Activated T-helper 1 cell treated with anti-CD3 and anti-CD28 coated beads, Interleukin-2, amount 50 U/mL, for 16 hours (primary cell): ENCODE data around the gene XDH.
A peak's percentile ranks its signal among the peaks of the same experiment; 100 is the strongest.

Experiments used
- DNase-seq, 2 donors: peaks; one replicate each; pipeline ENCODE4 v3.0.0-alpha.2; 2020; ENCODE audit warnings: low read depth in 1 of 2, low spot score in 1 of 2

XDH gene

DNA sequence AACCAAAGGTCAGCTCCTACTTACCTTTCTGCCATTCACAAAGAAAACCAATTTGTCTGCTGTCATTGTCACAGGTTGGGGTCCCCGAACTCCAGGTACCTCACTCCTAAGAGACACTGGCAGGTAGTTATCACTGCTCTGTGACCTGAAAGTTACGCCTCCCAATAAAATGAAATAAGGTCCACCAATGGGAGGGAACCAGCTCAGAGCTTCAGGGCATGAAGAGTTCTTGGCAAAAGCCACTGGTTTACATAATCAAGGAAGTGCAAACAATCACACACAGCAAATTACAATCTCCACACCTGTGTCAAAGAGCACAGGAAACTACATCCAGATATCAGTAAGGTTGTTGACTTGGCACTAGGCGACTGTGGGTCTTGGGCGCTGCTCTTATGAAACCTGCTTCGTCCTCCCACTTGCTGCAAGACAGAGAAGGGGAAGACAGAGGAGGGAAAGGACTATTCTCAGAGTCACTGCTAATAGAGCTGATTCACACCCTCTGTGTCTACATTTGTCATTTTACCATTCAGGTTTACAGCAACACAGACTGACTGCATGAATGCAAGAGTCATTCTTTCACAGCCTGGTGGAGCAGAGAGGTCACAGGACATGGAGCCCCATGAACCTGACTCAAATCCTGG, at the start of gene XDH:
Gene XDH (minus strand): TSS at position 142 of the 641 bp plus-strand sequence. CDS start 76 bp downstream, at position 66.
- no peak for DNase-seq

DNA sequence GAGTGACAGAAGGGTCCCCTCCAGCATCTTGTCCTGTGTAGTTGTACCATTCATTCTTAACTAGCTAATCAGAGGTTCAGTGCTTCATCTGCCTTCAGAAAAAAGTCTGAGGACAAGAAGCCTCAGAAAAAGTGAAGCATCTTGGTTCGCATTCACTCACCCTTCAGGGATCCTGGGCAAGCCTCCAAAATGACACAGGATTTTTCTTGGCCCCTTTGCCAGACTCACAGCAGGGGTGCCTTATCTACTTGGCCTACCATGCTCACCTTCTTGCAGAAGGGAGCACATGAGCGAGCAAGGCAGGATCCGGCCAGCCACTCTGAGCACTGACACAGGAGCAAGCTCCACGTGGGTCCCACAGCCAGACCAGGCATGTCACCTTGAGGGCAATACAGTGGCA, 43.1 kb upstream of the XDH start:
- no peak for DNase-seq

DNA sequence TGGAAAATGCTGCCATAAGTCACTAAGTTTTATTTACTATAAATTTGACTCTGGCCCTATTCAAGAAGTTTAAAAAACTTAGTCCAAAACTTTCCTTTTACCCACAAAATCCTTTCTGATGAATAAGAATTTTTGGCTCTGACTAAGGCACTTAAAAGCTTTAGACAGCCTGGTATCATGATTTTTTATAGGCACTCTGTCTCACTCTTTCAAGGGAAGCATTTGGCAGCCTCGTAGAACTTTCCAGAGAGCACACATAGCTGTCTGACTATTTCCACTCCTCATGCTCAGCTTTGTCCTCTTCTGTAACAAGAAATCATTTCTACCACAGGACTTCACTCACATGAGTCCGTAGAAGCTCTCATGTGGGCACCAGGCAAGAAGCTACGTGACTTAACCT, 32.3 kb upstream of the XDH start:
- no peak for DNase-seq

DNA sequence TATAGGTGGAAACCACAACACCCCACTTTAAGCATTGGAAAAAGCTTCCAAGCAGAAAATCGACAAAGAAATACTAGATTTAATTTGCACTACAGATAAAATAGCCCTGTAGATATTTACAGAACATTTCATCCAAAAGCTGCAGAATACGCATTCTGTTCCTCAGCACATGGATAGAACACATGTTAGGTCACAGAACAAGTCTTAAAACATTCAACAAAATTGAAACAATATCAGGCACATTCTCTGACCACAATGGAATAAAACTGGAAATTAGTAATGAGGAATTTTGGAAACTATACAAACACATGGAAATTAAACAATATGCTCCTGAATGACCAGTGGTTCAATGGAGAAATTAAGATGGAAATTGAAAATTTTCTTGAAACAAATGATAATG, 27.8 kb upstream of the XDH start:
- no peak for DNase-seq

DNA sequence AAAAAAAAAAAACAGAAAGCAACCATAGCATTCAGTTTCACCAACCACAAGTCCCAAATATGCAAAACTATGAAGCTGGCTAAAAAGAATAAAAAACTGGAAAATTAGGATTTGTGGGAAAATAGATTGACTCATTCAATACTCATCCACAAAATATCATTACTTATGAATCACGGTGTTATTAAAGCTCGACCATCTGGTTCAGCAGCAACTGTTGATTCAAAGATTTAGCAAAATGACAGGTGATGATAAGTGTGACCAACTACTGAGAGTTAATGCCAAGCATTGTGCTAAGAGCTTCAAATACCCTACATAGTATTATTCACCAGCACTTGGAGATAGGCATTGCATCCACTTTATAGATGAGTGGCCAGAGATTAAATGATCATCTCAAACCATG, 26.2 kb upstream of the XDH start:
- DNase-seq: no peak

DNA sequence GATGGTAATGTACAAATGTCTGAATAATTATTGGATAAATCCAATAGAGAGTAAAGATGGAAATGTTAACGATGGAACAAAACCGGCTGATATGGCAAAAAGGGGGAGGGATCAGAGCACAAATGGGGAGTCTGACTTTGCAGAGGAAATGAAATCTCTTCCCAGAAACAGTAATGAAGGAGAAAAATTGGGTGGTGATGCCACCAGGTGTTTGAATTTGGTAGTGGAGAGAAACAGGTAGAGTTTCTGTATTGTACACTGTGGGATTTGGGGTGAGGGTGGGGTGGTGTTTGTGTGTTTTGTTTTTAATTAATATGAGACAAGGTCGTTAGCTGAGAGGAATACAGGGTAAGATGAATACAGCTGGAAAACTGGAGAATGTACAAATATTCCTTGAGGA, 20.4 kb upstream of the XDH start:
- DNase-seq: no peak

DNA sequence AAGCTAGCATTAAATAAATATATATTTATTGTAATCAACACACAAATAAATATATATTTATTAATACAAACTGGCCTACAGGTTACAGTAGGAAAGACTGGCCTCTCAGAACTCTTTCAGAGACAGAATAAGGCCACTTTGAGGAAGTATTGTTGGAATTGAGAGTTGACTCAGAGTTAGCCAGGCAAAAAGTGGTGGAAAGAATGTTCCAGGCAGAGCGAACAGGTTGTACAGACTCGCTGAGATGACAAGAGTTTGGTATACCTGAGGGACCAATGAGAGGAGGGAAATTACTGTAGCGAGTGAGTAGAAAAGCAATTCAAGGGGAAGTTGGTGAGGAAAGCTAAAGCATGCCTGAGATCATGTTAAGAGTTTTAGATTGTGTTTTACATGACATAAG, 19.0 kb upstream of the XDH start:
- no peak for DNase-seq

DNA sequence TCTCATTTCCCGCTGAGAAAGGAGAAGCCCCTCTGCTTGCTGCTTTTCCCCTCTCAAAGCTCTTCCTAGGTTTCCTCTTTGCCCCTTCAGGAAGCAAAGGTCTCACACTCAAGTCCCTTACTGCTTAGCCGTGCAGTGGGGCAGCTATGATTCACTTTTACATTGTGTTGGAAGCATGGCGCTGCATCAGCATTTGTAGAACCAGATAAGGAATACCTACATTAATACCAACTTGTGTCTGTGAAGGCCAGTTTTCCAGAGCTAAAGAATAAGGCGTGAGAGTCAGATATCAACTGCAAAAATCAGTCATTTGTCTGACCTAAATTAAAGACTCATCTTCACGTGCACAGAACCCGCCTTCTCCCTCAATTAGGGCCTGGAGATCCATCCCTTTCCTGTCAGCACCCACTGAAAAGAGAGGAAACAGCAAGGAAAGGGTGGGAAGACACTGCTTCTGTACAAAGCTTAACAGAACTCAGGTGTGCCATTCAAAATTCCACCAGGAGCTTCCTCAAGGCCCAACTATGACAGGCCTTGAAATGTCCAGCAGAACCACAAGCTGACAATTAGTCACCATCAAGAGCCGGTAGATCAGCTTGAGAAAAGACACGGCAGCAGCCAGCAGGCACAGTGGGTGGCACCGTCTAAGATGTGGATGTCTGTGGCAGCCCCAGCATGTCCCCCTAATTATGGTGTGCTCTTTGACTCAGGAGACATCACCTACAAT, 16.1 kb upstream of the XDH start:
- no peak for DNase-seq

DNA sequence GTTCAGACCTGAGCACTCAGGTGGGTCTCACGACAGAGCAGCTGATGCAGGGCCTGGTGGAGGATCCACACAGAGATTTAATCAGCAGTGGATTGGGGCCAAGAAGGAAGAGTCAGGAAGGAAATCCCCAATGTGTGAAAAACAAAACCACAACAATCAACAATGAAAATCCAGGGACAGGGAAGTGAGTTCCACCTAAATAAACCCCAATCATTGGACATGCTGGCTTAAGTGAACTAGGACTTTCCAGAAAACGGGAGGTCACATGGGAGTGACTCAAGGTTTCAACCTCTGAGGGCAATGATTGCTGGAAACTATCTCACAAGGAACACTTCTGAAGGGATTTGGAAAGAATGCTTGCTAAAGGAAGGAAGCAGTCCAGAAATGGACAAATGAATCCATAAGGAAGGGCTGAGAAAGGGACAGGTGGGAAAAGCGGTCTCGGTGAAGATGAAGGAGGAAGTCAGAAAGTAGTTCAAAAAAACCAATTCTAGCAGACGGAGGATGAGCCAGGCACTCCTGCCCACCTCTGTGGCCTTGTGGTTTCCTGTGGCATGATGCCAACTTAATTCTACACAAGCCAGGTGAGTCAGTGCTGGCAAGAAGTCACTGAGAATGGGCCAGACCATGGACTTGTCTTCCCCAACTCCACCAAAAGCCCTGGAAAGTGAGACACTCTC, 15.4 kb upstream of the XDH start:
- DNase-seq: peak in 1 of 2 donors; percentile 11

DNA sequence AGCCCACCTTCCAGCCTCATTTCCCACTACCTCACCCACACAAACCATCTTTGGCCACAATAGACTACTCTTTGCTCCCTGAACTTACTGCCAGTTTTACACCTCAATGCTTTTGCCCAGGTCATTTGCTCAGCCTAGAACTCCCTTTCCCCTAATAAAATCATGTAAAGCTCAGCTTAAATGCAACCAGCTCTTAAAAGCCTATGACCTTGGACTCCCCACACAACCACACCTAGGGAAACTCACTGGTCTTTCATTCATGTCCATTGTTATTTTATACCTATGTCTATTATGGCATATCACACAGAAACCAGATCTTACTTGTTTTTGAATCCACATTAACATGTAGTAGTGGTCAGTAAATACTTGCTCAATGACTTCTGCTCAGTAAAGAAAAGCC, 14.5 kb upstream of the XDH start:
- no peak for DNase-seq

DNA sequence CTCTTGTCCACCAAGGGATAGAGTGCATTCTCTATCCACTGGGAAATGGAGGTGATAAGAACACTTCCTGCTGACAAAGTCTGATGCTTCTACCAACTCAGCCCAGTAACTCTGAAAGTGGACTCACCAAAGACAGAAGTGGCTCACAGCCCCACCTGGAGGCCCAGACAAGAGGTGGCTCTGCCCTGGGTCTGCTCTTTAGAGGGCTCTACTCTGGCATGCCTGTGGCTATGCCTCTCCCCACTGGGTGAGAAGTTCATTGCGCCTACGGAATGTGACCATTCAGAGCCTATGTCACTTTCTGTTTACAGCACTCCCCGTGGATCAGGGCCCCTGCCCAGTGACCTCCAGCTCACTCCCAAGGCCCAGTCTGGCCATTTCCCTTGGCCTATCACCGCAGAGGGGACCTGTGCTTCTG, 13.5 kb upstream of the XDH start:
- no peak for DNase-seq

DNA sequence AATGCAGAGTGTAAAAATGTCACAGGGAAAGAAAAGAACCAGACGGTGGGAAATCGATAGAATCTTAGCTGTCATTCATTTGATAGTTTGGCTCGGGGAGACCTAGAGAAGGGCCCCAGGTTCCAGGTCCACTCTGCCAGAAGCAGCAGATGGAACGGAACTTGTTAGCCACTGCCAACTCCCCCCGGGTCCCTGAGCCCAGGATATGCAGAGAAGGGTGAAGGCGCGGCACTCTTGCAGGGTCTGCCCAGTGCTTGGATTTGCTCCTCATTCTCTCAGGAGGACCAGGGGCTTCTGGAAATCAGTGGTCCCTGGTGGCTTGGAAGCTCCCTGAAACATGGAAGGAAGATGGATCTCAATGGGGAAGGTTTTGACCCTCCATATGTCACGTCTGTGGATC, 11.6 kb upstream of the XDH start:
- no peak for DNase-seq

DNA sequence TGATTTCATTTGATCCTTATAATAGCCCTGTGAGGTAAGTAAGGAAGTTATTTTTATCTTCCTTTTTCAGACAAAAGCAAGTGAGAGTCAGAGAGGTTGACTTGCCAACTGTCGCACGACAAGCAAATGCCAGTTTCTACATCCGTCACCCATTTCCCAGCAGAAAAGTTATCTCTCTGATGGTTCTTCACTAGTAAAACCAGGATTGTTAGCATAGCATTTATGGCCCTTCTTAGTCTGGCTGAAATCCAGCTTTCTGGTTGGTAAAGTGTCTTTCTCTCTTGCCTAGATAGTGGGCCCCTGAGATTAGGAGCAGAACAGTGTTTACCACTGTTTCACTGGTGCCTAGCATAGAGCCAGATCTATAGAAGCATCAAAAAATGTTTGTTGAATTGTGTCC, 7.1 kb upstream of the XDH start:
- DNase-seq: no peak

DNA sequence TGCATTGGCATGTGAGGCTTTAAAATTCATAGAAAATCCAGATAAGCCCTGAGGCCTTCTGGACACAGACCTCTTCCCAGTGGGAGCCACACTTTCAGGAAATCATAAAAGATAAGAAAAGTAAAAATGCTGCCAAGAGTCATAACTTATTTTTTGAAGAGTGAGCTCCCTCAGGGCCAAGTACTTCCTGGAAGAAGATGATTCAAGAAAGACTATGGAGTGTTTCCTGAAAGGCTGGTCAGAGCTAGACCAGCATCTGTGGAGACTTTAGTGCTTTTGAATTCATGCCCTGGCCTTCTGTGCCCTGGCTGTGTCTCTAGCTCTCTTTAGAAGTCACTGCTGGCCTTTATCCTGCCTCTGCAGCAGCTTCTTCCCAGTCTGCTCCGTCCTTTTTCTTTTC, 6.4 kb upstream of the XDH start:
- no peak for DNase-seq

DNA sequence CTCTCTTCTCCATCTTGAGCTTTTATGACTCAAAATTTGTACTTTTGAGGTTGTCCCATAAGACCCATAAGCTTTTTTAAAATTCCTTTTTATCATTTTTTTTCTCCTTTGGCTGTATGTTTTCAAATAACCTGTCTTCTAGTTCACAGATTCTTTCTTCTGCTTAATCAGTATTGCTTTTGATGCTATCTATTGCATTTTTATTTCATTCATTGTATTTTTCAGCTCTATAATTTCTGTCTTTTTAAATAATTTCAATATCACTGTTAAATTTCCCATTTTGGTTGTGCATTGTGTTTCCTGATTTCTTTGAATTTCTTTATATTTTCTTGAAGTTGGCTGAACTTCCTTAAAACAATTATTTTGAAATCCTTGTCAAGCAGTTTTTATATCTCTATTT, 4.8 kb upstream of the XDH start:
- no peak for DNase-seq

DNA sequence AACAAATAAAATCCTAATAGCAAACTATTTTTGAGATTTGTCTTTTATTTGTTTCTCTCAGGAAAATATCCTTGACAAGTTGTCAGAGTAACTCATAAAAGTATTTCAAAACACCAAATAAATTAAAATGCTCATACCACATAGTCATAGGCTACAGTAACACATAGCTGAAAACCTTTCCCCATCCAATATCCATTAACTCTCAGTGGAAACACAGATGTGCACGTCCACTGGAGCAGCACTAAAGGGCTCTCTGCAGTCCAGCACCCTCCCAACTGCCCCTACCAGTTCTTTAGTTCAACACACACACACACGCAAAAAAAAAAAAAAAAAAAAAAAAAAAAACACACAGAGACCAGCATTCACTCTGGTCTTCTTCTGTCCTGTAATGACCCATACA, 879 bp upstream of the XDH start:
- no peak for DNase-seq

DNA sequence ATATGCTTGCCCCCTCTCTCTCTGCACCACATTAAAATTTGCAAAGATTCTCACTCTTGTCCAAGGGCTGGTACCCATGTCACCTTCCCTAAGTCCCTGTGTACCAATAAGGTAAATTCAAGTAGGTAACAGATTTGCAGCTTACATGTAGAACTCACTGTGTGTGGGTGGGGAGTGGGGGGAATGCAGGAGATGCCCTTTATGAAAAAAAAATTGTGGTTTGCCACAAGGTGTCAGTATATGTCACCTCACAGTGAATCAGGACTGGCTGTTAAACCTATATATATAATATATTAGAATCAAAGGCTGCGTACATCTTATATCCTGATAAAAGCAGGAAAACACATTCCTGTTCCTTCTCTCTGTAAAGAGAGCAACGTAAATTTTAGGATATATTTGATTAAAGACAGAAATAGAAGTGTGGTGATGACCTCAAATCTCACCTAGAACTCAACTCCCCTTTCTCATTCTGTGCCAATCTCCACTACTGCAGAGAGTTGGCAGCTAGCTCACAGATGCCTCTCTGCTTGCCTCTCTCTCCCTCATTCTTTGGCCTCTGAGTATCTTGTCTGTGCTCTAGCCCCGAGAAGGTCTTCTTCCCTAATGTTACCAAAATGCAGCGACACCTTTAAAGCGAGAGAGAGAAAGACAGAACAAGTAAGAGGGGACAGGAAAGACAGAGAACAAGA, 536 bp downstream of the XDH start:
- DNase-seq: no peak

DNA sequence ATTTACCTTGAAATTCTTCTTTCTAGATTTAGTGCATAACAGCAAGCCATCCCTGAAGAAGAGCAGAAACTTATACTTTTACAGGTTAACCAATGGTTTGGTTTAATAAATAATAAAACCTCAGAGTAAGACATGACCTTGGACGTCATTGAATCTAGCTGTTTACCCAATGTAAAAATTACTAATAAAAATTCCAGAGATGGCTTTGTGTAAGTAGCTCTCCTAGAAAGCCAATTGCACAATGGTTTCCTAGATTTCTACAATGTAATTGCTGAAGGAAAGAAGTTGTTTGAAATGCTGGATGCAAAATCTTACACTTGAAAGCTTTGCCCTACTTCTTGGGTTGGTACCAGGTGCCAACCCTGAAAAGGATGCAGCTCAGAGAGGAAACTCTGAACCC, 1.5 kb downstream of the XDH start:
- no peak for DNase-seq

DNA sequence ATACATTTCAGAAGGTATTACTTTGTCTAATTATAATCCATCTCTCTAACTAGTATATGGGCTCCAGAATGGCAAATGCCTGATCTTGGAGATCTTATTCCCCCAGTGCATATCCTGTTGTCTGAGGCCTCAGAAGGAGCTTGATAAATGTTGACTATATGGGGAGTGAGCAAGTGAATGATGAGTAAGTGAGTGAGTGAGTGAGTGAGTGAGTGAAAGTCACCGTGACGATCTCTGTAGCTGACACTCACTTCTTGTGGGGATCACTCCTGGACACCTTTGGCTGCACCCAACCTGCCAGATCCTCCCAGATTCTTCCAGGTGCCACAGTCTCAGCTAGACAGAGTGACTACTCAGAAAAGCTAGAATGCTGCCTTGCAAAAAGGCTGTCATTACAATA, 2.8 kb downstream of the XDH start:
- DNase-seq: no peak

DNA sequence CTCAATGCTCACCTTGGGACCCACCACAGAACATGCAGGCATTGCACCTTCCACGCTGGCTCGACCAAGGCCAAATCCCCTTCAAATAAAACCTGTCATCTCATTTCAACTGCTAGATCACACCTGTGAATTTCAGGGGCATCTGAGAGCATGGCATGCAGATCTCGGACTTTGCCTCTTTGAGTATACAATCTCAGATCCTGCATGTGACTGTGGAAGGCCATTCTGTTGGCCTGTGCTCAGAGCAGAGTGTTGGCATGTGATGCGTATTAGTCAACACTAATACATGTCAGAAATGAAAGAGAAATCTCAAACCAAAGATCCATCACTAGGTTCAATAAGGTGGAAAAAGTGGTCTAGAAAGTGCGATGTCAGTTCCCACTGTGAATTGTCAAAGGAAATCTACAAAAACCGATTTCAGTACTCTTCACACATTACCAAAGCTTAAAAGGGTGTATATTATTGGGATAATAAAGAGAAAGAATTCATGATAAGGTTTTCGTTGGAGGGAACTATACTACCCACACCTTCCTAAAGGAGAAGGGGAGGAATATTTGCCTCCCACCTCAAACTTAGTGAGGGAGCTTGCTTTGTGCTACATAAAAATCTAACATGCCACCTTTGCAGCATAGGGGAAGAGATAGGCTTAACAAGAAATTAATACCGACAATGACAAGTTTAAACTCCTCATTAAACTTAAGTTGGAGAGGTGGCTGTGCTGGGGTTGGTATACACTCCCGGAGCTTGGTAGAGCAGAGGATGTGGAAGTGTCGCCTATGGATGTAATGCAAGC, 7.8 kb downstream of the XDH start:
- DNase-seq: no peak

DNA sequence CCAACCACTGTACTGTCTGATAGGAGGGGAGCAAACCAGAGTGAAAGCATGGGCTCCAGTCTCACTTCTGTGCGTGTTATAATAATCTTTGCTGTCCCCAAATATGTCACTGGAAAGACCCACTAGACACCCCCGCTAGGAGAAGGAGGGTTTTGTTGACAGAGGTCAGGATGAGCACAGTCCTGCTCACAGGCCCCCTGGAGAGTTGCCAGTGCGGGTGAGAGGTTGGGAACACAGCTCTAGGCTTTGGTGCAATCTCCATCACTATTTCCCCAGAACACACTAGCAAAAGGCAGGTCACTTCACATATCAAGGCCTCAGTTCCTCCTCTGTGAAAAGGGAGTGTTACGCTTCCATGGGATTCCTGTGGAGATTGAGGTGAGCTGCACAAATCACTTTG, 9.7 kb downstream of the XDH start:
- no peak for DNase-seq
